WTC11 (cell line): ENCODE data around the gene LILRB1. TPM values are rescaled to one million over a fixed set of nuclear protein-coding genes. Genes with fewer than 3 reads are reported as not detected.

Experiments
- ATAC-seq: fragments of 200-7000 bp; cut with Tn5 transposase; 2 replicates; pipeline ENCODE4 v1.10.0; 2021; ENCODE audit warnings: mild to moderate bottlenecking, moderate library complexity
- CTCF ChIA-PET: fragments of 300-600 bp; sonication (Branson Sonifier 250); formaldehyde crosslinking; loops from one replicate; lab custom pipeline; 2021; ENCODE audit warnings: antibody characterized with exemption; lab: Charles Lee
- POLR2A ChIA-PET: fragments of 350-600 bp; sonication (Branson Sonifier 250); formaldehyde crosslinking; loops from one replicate; lab custom pipeline; 2021; ENCODE audit warnings: antibody characterized with exemption; lab: Charles Lee
- DNase-seq: peaks from one replicate; pipeline ENCODE4 v3.0.0; 2021; ENCODE audit warnings: low spot score
- H3K27ac Mint-ChIP-seq: 2 replicates; pipeline ENCODE4 v1.8.0; 2021; ENCODE audit warnings: mixed read lengths
- H3K27me3 Mint-ChIP-seq: 2 replicates; pipeline ENCODE4 v1.8.0; 2021; ENCODE audit warnings: low read depth, mild to moderate bottlenecking, moderate library complexity, mixed read lengths
- H3K36me3 Mint-ChIP-seq: 2 replicates; pipeline ENCODE4 v1.8.0; 2021; ENCODE audit warnings: mixed read lengths
- H3K4me1 Mint-ChIP-seq: 2 replicates; pipeline ENCODE4 v1.8.0; 2022; ENCODE audit warnings: mixed read lengths
- H3K4me3 Mint-ChIP-seq: 2 replicates; pipeline ENCODE4 v1.8.0; 2021; ENCODE audit warnings: mild to moderate bottlenecking, moderate library complexity, mixed read lengths
- H3K9me3 Mint-ChIP-seq: 2 replicates; pipeline ENCODE4 v1.8.0; 2021; ENCODE audit warnings: mixed read lengths
- AFF4 ChIP-seq: sonication (generic); formaldehyde crosslinking; IDR thresholded peaks from 2 replicates; pipeline ENCODE4 v1.8.1; 2023; ENCODE audit warnings: mild to moderate bottlenecking, missing genetic modification reagents, borderline replicate concordance
- ATF1 ChIP-seq: sonication (generic); formaldehyde crosslinking; IDR thresholded peaks from 2 replicates; pipeline ENCODE4 v1.8.1; 2023; ENCODE audit warnings: mild to moderate bottlenecking, moderate library complexity, missing genetic modification reagents
- CDX4 ChIP-seq: fragments of 250-450 bp; sonication (Bioruptor Pico); IDR thresholded peaks from 2 replicates; pipeline ENCODE4 v1.9.0; 2021; ENCODE audit warnings: moderate library complexity, mild to moderate bottlenecking, inconsistent platforms, borderline replicate concordance
- CREM ChIP-seq: sonication (generic); formaldehyde crosslinking; IDR thresholded peaks from 2 replicates; pipeline ENCODE4 v1.8.1; 2022; ENCODE audit warnings: mild to moderate bottlenecking, missing genetic modification reagents, moderate library complexity
- ETV6 ChIP-seq: sonication (generic); formaldehyde crosslinking; IDR thresholded peaks from 2 replicates; pipeline ENCODE4 v1.8.1; 2022; ENCODE audit warnings: mild to moderate bottlenecking, missing genetic modification reagents
- FOXJ3 ChIP-seq: sonication (generic); formaldehyde crosslinking; IDR thresholded peaks from 2 replicates; pipeline ENCODE4 v1.9.0; 2021; ENCODE audit warnings: missing genetic modification reagents, mild to moderate bottlenecking, borderline replicate concordance
- HMGA2 ChIP-seq: fragments of 250-450 bp; sonication (Bioruptor Pico); IDR thresholded peaks from 2 replicates; pipeline ENCODE4 v1.4.0; 2021; ENCODE audit warnings: mild to moderate bottlenecking, moderate library complexity
- IRF1 ChIP-seq: sonication (generic); formaldehyde crosslinking; IDR thresholded peaks from 2 replicates; pipeline ENCODE4 v1.8.0; 2023; ENCODE audit warnings: missing genetic modification reagents
- JAZF1 ChIP-seq: fragments of 250-450 bp; sonication (Bioruptor Pico); IDR thresholded peaks from 2 replicates; pipeline ENCODE4 v1.9.0; 2021; ENCODE audit warnings: moderate library complexity, mild to moderate bottlenecking, inconsistent platforms
- NR2C2 ChIP-seq: sonication (generic); formaldehyde crosslinking; IDR thresholded peaks from 2 replicates; pipeline ENCODE4 v1.8.0; 2022; ENCODE audit warnings: mild to moderate bottlenecking, missing genetic modification reagents
- OVOL2 ChIP-seq: fragments of 250-450 bp; sonication (Bioruptor Pico); IDR thresholded peaks from 2 replicates; pipeline ENCODE4 v1.9.0; 2021; ENCODE audit warnings: mild to moderate bottlenecking, borderline replicate concordance
- STAT6 ChIP-seq: sonication (generic); formaldehyde crosslinking; conservative IDR thresholded peaks from 2 replicates; pipeline ENCODE4 v1.8.1; 2023; ENCODE audit warnings: mild to moderate bottlenecking, low read depth, missing genetic modification reagents, moderate library complexity
- TEAD4 ChIP-seq: sonication (generic); formaldehyde crosslinking; IDR thresholded peaks from 2 replicates; pipeline ENCODE4 v1.8.0; 2022; ENCODE audit warnings: mild to moderate bottlenecking, missing genetic modification reagents
- ZBTB43 ChIP-seq: sonication (generic); formaldehyde crosslinking; IDR thresholded peaks from 2 replicates; pipeline ENCODE4 v1.8.1; 2023; ENCODE audit warnings: mild to moderate bottlenecking, missing genetic modification reagents
- ZNF232 ChIP-seq: sonication (generic); formaldehyde crosslinking; IDR thresholded peaks from 2 replicates; pipeline ENCODE4 v1.8.0; 2022; ENCODE audit warnings: mild to moderate bottlenecking, missing genetic modification reagents
- ZNF396 ChIP-seq: fragments of 250-450 bp; sonication (Bioruptor Pico); IDR thresholded peaks from 2 replicates; pipeline ENCODE4 v1.8.0; 2021; ENCODE audit warnings: mild to moderate bottlenecking, moderate library complexity, borderline replicate concordance
- total RNA-seq: library from RNA; stranded (reverse); gene quantifications from 3 replicates; pipeline ENCODE4 v1.2.3, GENCODE V29; 2021
- TF ChIP-seq, protein P1 (sequence below): fragments of 250-450 bp; sonication (Bioruptor Pico); IDR thresholded peaks from 2 replicates; pipeline ENCODE4 v2.1.2; 2022; ENCODE audit warnings: mild to moderate bottlenecking, moderate library complexity
- TF ChIP-seq, protein P2 (sequence below): sonication (generic); formaldehyde crosslinking; IDR thresholded peaks from 2 replicates; pipeline ENCODE4 v1.8.0; 2022; ENCODE audit warnings: missing genetic modification reagents
- TF ChIP-seq, protein P3 (sequence below): sonication (generic); formaldehyde crosslinking; IDR thresholded peaks from 2 replicates; pipeline ENCODE4 v1.8.0; 2022; ENCODE audit warnings: mild to moderate bottlenecking, missing genetic modification reagents

LILRB1 gene
- total RNA-seq, 1 experiment from 2014 or later, result not detected

DNA sequence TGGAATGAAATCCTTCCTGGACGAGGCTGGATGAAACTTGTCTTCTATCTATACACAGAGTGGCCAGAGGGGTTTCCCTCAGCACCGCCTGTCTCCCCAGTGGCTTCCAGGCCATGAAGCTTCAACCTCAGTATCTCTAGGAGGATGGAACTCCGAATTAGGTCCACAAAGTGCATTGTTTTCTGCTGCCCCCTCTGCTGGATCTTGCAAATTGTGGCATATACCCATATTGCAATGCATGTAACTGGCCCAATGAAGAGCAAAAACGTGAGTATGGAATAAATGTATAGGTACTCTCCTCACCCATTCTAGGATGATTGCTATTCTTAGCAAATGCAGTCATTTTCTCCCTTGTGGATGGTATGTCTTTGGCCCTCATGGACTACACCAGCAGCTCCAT is 17.8 kb downstream of the LILRB1 start:
- ChIA-PET POLR2A (no interaction called here), CTCF (no interaction called here)
- TF ChIP-seq CREM (CRISPR knock-in tag) (no peak), AFF4 (no peak), STAT6 (CRISPR knock-in tag) (no peak)
- peaks cover 24% of the 10 kb centered on the region for H3K36me3 Mint-ChIP-seq
- ATAC-seq, result no peak
- no peaks in the 10 kb centered on the region for H3K4me1 Mint-ChIP-seq
- H3K27me3 Mint-ChIP-seq, result peaks cover under 1% of the 10 kb centered on the region
- no peak overlapping the region for H3K27ac Mint-ChIP-seq
- peaks cover 73% of the 10 kb centered on the region for H3K9me3 Mint-ChIP-seq
- DNase-seq, result no peak
- no peak overlapping the region for H3K4me3 Mint-ChIP-seq

GRCh38 chr19:54650108-54650655 is 19.9 kb downstream of the LILRB1 start:
- no peak for DNase-seq

More at GRCh38 chr19:54650108-54650655, 19.9 kb downstream of the LILRB1 start:
- CTCF ChIA-PET, result interaction anchor here (0.6 to 1.7 kb wide), 3 partner anchors 24 to 900 kb away, joined by 3 to 6 read pairs (median 3); no protein-coding TSS in a partner anchor
- POLR2A ChIA-PET, result interaction anchor here (0.7 kb wide), 1 partner anchor 320 kb away, joined by 3 read pairs; no protein-coding TSS in a partner anchor
- no peak for ATAC-seq
- peaks cover 74% of the 10 kb centered on the region for H3K9me3 Mint-ChIP-seq
- H3K36me3 Mint-ChIP-seq, result peaks cover 22% of the 10 kb centered on the region
- H3K27ac Mint-ChIP-seq, result no peak overlapping the region
- H3K27me3 Mint-ChIP-seq, result peaks cover 4% of the 10 kb centered on the region; the same call in 1 of the 2 replicates
- H3K4me1 Mint-ChIP-seq, result no peaks in the 10 kb centered on the region
- TF ChIP-seq ZBTB43 (CRISPR knock-in tag) (no peak), HMGA2 (no peak), IRF1 (CRISPR knock-in tag) (no peak), ATF1 (CRISPR knock-in tag) (no peak), ZNF232 (CRISPR knock-in tag) (no peak), OVOL2 (no peak), JAZF1 (no peak), ETV6 (no peak), FOXJ3 (no peak), NR2C2 (CRISPR knock-in tag) (no peak), CDX4 (no peak), TEAD4 (CRISPR knock-in tag) (no peak), ZNF396 (CRISPR knock-in tag) (no peak)
- TF ChIP-seq, protein P1, sequence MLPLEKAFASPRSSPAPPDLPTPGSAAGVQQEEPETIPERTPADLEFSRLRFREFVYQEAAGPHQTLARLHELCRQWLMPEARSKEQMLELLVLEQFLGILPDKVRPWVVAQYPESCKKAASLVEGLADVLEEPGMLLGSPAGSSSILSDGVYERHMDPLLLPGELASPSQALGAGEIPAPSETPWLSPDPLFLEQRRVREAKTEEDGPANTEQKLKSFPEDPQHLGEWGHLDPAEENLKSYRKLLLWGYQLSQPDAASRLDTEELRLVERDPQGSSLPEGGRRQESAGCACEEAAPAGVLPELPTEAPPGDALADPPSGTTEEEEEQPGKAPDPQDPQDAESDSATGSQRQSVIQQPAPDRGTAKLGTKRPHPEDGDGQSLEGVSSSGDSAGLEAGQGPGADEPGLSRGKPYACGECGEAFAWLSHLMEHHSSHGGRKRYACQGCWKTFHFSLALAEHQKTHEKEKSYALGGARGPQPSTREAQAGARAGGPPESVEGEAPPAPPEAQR, result no peak
- TF ChIP-seq, protein P2, sequence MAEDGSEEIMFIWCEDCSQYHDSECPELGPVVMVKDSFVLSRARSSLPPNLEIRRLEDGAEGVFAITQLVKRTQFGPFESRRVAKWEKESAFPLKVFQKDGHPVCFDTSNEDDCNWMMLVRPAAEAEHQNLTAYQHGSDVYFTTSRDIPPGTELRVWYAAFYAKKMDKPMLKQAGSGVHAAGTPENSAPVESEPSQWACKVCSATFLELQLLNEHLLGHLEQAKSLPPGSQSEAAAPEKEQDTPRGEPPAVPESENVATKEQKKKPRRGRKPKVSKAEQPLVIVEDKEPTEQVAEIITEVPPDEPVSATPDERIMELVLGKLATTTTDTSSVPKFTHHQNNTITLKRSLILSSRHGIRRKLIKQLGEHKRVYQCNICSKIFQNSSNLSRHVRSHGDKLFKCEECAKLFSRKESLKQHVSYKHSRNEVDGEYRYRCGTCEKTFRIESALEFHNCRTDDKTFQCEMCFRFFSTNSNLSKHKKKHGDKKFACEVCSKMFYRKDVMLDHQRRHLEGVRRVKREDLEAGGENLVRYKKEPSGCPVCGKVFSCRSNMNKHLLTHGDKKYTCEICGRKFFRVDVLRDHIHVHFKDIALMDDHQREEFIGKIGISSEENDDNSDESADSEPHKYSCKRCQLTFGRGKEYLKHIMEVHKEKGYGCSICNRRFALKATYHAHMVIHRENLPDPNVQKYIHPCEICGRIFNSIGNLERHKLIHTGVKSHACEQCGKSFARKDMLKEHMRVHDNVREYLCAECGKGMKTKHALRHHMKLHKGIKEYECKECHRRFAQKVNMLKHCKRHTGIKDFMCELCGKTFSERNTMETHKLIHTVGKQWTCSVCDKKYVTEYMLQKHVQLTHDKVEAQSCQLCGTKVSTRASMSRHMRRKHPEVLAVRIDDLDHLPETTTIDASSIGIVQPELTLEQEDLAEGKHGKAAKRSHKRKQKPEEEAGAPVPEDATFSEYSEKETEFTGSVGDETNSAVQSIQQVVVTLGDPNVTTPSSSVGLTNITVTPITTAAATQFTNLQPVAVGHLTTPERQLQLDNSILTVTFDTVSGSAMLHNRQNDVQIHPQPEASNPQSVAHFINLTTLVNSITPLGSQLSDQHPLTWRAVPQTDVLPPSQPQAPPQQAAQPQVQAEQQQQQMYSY, result no peak
- TF ChIP-seq, protein P3, sequence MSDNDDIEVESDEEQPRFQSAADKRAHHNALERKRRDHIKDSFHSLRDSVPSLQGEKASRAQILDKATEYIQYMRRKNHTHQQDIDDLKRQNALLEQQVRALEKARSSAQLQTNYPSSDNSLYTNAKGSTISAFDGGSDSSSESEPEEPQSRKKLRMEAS (CRISPR knock-in tag), result no peak
- no peak overlapping the region for H3K4me3 Mint-ChIP-seq
